Middle frontal gyrus (tissue), 1 donor: ENCODE measurements around the gene CCR6.
"Not testable (repeated sequence)": the region's sequence is repeated elsewhere in the genome, so short reads cannot be mapped to it uniquely, and the experiment has no call there.

Experiments used
- DNase-seq: peaks from one replicate; pipeline ENCODE4 v3.0.0-alpha.2; 2015; ENCODE audit warnings: low spot score; ENCODE audit errors: extremely low spot score

CCR6 gene

DNA sequence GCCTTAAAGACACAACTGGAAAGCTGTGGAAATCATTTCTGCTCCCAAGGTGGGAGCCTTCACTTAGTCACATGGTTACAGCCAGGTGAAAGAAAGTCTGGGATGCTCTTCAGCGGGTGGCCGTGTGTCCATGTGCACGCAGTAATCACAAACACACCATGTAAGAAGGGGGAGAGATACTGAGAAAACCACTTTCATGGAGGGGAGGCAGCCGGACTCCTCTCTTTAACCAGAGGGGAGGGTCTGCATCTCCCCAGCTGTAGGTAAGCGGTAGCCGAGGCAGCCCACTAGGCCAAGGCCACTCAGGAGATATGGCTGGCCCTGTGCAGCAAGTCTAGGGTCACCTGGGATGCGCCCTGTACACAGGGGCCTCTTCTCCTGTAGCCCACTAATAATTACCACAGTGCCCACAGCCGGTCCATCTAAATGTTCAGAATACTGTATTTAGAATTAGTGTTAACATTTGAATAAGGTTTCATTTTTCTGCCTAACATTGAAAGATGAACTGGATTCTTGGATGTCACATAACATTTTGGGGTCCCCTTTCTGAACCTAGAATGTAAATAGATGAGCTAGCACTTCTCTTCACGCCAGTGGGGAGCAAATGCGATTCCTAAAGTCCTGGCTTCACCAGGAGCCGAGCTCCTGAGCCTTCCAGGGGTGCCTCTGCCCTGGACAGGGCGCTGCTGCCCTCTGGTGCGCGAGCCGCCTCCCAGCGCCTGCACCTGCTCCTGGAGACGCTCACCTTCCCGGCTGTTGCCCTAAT lies 19.0 kb downstream of the CCR6 start:
- DNase-seq = no peak

DNA sequence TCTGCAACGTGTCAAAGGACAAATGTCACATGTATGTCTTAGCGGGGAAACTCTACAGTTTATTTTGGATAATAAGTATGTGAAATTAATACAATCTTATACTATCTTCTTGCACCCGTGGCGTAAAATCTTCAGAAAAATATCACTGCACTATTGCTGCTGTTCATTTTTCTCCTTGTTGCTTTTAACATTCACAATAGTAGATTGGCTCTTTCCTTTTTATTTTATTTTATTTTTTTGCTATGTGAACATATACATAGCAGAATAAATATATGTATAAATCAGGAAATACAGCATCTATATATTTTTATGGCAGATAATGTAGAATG lies 19.5 kb downstream of the CCR6 start:
- no peak for DNase-seq

GRCh38 chr6:167143041-167143440 lies 20.1 kb downstream of the CCR6 start:
- DNase-seq = no peak

GRCh38 chr6:167145461-167145860 lies 22.6 kb downstream of the CCR6 start:
- no peak for DNase-seq

DNA sequence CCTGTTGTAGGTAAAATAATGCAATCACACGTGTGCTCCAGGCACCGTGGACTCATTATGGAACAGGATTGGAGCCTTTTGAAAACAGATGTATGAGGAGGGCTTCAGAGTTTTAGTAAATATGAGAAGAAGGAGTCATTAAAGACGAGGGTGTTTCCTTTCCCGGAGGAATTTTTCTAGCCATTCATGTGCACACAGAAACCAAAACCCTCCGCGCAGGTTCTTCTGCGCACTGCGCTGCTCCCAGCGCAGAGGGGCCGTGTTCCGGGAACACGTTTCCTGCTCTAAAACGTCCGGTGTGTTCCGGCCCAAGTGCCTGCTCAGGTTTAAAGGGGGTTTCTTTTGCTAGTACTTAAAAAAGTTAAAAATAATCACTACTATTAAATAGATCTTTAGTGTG lies 23.2 kb downstream of the CCR6 start:
- DNase-seq = no peak

DNA sequence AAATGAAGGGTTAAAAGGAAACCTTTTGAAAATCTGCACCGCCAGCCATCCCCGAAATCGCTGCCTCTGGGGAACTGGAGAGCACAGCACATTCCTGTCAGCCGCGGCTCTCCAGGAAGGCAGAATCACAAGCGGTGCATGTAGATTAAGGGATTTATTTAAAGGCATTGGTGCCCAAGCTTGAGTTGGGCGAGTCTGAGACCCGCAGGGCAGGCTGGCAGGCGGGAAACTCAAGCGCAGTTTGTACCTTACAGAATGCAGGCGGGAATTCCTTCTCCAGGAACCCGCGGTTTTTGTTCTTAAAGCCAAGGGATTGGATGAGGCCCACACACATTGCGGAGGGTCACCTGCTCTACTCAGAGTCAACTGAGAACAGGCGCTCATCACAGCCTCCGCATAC lies 24.1 kb downstream of the CCR6 start:
- DNase-seq = no peak

- no peak for DNase-seq
These were observed 25.1 kb downstream of the CCR6 start for GRCh38 chr6:167148021-167148420.

DNA sequence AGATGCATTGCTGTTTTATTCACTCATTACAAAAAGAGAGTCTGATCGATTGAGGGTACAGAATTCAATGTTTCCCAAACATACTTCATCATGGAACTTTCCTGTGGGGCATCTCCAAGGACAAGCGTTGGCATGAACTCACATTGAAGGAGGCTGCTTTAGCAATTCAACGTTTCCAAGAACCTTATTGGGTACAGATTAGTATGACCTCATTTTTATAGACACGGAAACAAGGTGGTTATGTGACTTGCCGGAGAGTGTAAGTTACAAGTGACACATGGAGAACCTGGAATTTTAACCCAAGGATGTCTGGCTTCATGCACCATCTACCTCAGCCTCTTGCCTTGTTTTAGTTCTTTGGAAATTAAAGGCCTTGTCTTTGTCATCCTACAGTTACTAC lies 26.1 kb downstream of the CCR6 start:
- no peak for DNase-seq

GRCh38 chr6:167150941-167151549 lies 28.1 kb downstream of the CCR6 start:
- no peak for DNase-seq

- no peak for DNase-seq
These were observed 28.8 kb downstream of the CCR6 start for GRCh38 chr6:167151648-167152047.

GRCh38 chr6:167152862-167153261 lies 30.0 kb downstream of the CCR6 start:
- no peak for DNase-seq

GRCh38 chr6:167153521-167153959 lies 30.6 kb downstream of the CCR6 start:
- DNase-seq = no peak

GRCh38 chr6:167154291-167154690 lies 31.4 kb downstream of the CCR6 start:
- no peak for DNase-seq

- DNase-seq = no peak
These were observed 32.0 kb downstream of the CCR6 start for GRCh38 chr6:167154895-167155294.

- no peak for DNase-seq
These were observed 34.5 kb downstream of the CCR6 start for GRCh38 chr6:167157414-167157813.

- no peak for DNase-seq
These were observed 35.0 kb downstream of the CCR6 start, which contains the start of gene GPR31 for GRCh38 chr6:167157863-167158262. GPR31 (minus strand) TSS chr6:167157980; CDS start chr6:167157831, 149 bp downstream.

DNA sequence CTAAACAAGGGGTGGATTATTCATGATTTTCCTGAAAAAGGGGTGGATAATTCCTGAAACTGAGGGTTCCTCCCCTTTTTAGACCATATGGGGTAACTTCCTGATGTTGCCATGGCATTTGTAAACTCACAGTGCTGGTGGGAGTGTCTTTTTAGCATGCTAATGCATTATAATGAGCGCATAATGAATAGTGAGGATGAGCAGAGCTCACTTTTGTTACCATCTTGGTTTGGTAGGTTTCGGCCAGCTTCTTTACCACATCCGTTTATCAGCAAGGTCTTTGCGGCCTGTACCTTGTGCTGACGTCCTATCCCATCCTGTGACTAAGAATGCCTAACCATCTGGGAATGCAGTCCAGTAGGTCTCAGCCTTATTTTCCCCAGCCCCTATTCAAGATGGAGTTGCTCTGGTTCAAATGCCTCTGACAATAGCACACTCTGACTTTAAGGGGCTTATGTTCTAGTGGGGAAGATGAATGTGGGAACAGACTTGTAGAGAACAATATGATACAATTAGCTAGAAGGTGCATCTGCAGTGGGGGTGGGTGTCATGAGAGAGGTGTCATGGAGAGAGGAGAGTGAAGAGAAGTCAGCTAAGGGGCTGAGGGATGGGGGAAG lies 39.1 kb downstream of the CCR6 start:
- no peak for DNase-seq

DNA sequence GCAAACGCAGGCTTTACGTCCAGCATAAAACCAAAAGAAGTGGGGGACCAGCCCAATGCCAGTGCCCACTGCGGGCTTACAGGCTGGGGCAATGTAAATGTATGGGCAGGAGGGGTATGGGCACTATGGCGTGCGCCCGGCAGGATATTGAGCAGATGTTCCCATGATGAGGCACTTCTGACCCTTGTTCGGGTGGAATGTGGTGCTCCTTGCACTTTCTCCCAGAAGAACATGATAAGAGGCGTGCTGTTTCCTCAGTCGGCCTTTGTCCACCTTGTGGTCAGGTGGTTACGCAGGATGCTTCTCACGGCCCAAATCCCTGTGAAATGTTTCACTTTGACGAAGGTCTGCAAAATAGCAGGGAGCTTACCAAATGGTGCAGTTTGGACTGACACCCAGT lies 39.7 kb downstream of the CCR6 start:
- no peak for DNase-seq

DNA sequence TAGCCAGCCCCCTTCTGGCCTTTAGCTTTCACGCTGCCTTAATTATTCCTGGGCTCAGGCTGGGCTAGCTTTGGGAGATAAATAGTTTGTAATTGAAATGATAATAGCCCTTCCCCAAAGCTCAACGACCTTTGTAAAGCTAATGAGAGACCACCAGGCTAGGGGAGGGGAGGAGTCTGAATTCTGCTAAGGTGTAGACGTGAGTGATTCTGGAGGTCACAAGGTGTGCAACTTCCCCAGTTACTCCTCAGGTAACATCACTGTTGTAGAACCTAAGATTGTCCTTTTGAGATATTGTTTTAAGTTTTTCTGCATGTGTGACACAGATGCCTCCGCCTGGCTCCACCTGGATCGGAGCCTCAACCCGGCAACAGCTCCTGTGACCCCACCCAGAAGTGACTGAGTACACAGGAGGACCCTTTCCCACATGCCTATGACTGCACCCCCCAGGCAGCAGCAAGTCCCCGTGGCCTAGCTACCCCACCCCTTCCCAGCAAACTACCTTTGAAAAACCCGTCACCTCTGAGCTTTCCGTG lies 40.6 kb downstream of the CCR6 start:
- DNase-seq = no peak

- DNase-seq = no peak
These were observed 41.4 kb downstream of the CCR6 start for GRCh38 chr6:167164261-167164660.

GRCh38 chr6:167165858-167166471 lies 43.1 kb downstream of the CCR6 start:
- DNase-seq = no peak

GRCh38 chr6:167167699-167168098 lies 44.8 kb downstream of the CCR6 start:
- not testable (repeated sequence) for DNase-seq
